ENCODE results near the gene KIF26A. TPM values are rescaled to one million over a fixed set of nuclear protein-coding genes. Genes with fewer than 3 reads are reported as not detected.

The KIF26A gene
- total RNA-seq, 1 donor from 2014 or later, result 1.4 TPM

DNA sequence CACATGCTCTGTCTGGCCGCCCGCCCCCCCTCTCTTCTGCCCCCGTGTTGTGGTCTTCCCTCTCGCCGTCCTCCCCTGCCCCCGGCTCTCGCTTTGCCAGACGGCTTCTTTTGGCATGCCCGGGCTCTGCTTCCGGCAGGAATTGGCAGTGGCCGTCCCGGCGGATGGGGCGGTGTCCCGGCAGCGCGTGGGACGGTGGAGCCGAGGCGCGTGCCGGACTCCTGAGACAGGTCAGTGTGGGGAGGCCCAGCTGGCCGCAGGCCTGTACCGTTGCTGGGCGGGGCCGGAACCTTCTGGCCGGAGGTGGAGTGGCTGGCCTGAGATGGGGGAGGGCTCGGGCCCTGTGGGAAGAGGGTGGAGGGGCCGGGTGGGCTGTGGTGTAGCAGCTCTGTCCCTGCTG is 17.1 kb downstream of the KIF26A start:
- no peak overlapping the region for H3K27ac ChIP-seq (ENCODE audit: low read depth, low read length)
- H3K9me3 ChIP-seq (ENCODE audit: insufficient read depth, low read depth, low read length), result no peaks in the 10 kb centered on the region
- Mint-ChIP-seq H3K27ac (ENCODE audit: unreplicated experiment) (no peak overlapping the region), H3K36me3 (ENCODE audit: low read depth, unreplicated experiment) (no peaks in the 10 kb centered on the region), H3K4me1 (ENCODE audit: low read depth, unreplicated experiment) (no peaks in the 10 kb centered on the region), H3K9me3 (ENCODE audit: unreplicated experiment) (no peaks in the 10 kb centered on the region), H3K27me3 (ENCODE audit: low read depth, unreplicated experiment) (no peaks in the 10 kb centered on the region), H3K4me3 (ENCODE audit: unreplicated experiment) (no peak overlapping the region)
- H3K4me2 ChIP-seq (ENCODE audit: low read length), result no peak overlapping the region
- H3K9ac ChIP-seq (ENCODE audit: low read length), result no peak overlapping the region
- no peaks in the 10 kb centered on the region for H3K36me3 ChIP-seq (ENCODE audit: insufficient read depth, low read length)
- no peak overlapping the region for H3K4me3 ChIP-seq (ENCODE audit: insufficient read depth, low read depth, low read length)
- no peaks in the 10 kb centered on the region for H4K20me1 ChIP-seq (ENCODE audit: insufficient read depth, low read length)
- H3K79me2 ChIP-seq (ENCODE audit: insufficient read depth, low read length), result no peaks in the 10 kb centered on the region
- H3K27me3 ChIP-seq (ENCODE audit: insufficient read depth, low read length), result no peaks in the 10 kb centered on the region
- no peak overlapping the region for H2AFZ ChIP-seq (ENCODE audit: low read depth, low read length)
- H3K4me1 ChIP-seq (ENCODE audit: insufficient read depth, low read length), result no peaks in the 10 kb centered on the region
- no peak for DNase-seq (ENCODE audit: low read depth)
- TF ChIP-seq EZH2 (IDR thresholded peaks at IDR 0.05; ENCODE audit: insufficient read depth, low read length) (no peak), CTCF (IDR thresholded peaks at IDR 0.05; ENCODE audit: insufficient read depth, low read depth, low read length) (no peak)
- no peak for FAIRE-seq

DNA sequence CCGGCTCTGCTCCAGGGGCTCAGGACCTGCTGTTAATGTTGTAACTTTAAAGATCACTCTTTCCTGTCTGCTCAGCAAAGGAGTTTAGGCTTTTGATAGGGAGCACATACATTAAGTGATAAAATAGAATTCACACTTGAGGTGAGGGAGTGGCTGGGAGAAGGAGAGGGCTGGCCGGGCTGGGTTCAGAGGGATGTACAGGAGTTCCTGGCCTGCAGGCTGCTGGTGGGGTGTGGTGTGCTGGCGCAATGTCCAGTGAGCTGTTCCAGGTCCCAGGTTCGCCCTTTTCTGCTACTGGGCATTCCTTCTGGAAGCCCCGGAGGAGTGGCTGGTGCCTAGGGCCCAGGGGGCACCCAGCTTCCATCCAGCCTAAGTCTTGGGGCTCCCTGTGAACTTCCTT is 17.8 kb downstream of the KIF26A start:
- no peaks in the 10 kb centered on the region for H3K9me3 ChIP-seq (ENCODE audit: insufficient read depth, low read depth, low read length)
- no peak overlapping the region for H3K27ac ChIP-seq (ENCODE audit: low read depth, low read length)
- no peaks in the 10 kb centered on the region for H3K27me3 Mint-ChIP-seq (ENCODE audit: low read depth, unreplicated experiment)
- H3K4me3 ChIP-seq (ENCODE audit: insufficient read depth, low read depth, low read length), result no peak overlapping the region
- H3K9ac ChIP-seq (ENCODE audit: low read length), result no peak overlapping the region
- H3K4me1 ChIP-seq (ENCODE audit: insufficient read depth, low read length), result no peaks in the 10 kb centered on the region
- no peaks in the 10 kb centered on the region for H3K27me3 ChIP-seq (ENCODE audit: insufficient read depth, low read length)
- H3K4me1 Mint-ChIP-seq (ENCODE audit: low read depth, unreplicated experiment), result no peaks in the 10 kb centered on the region
- no peak overlapping the region for H3K27ac Mint-ChIP-seq (ENCODE audit: unreplicated experiment)
- no peak overlapping the region for H3K4me2 ChIP-seq (ENCODE audit: low read length)
- no peaks in the 10 kb centered on the region for H4K20me1 ChIP-seq (ENCODE audit: insufficient read depth, low read length)
- H3K4me3 Mint-ChIP-seq (ENCODE audit: unreplicated experiment), result no peak overlapping the region
- DNase-seq (ENCODE audit: low read depth) (no peak), FAIRE-seq (no peak)
- no peaks in the 10 kb centered on the region for H3K9me3 Mint-ChIP-seq (ENCODE audit: unreplicated experiment)
- H3K36me3 ChIP-seq (ENCODE audit: insufficient read depth, low read length), result no peaks in the 10 kb centered on the region
- no peaks in the 10 kb centered on the region for H3K79me2 ChIP-seq (ENCODE audit: insufficient read depth, low read length)
- H3K36me3 Mint-ChIP-seq (ENCODE audit: low read depth, unreplicated experiment), result no peaks in the 10 kb centered on the region
- TF ChIP-seq CTCF (IDR thresholded peaks at IDR 0.05; ENCODE audit: insufficient read depth, low read depth, low read length) (no peak), EZH2 (IDR thresholded peaks at IDR 0.05; ENCODE audit: insufficient read depth, low read length) (no peak)
- H2AFZ ChIP-seq (ENCODE audit: low read depth, low read length), result no peak overlapping the region

DNA sequence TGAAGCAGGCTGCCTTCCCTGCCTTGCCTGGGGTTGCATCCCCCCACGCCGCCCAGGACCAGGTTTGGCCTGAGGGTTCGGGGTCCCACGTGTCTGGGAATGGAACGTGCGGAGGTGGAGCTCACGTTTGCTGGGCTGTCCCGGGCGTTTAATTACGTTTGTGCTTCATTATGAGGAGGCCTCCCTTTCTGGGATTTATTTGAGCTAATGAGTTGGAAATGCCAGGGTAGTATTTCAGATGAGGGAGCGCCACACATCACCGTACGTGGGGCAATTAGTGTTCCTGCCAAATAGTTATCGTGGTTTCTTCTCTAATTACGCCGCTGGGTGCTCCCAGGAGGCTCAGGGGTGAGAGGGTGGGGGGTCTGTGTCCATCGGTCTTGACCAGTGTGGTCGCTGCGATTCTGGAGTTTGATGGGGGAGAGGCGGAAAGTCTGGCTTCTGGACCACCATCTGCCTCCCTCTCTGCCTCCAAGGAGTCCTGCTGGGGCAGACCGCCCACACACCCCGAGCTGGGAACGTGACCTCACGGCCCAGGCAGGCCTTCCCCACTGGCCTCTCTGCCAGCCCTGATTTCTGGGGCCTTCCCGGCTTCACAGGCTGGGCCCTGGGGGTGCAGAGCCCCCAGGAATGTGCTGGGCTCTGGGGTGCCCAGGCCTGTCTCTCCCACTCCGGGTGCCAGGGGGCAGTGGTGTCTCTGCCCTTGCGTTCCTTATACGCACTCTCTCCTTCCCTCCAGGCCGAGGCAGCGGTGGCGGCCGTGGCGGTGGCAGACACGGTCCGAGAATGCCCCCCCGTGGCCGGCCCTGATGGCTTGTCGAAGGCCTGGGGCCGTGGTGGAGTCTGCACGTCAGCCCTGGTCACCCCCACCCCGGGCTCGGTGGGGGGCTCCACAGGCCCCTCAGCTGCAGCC is 18.9 kb downstream of the KIF26A start:
- H2AFZ ChIP-seq (ENCODE audit: low read depth, low read length), result no peak overlapping the region
- no peak overlapping the region for H3K27ac ChIP-seq (ENCODE audit: low read depth, low read length)
- Mint-ChIP-seq H3K4me1 (ENCODE audit: low read depth, unreplicated experiment) (no peaks in the 10 kb centered on the region), H3K4me3 (ENCODE audit: unreplicated experiment) (no peak overlapping the region), H3K36me3 (ENCODE audit: low read depth, unreplicated experiment) (no peaks in the 10 kb centered on the region), H3K27ac (ENCODE audit: unreplicated experiment) (no peak overlapping the region), H3K9me3 (ENCODE audit: unreplicated experiment) (no peaks in the 10 kb centered on the region), H3K27me3 (ENCODE audit: low read depth, unreplicated experiment) (no peaks in the 10 kb centered on the region)
- H4K20me1 ChIP-seq (ENCODE audit: insufficient read depth, low read length), result no peaks in the 10 kb centered on the region
- DNase-seq (ENCODE audit: low read depth) (no peak), FAIRE-seq (no peak)
- no peaks in the 10 kb centered on the region for H3K27me3 ChIP-seq (ENCODE audit: insufficient read depth, low read length)
- no peaks in the 10 kb centered on the region for H3K4me1 ChIP-seq (ENCODE audit: insufficient read depth, low read length)
- no peaks in the 10 kb centered on the region for H3K36me3 ChIP-seq (ENCODE audit: insufficient read depth, low read length)
- H3K4me3 ChIP-seq (ENCODE audit: insufficient read depth, low read depth, low read length), result no peak overlapping the region
- H3K79me2 ChIP-seq (ENCODE audit: insufficient read depth, low read length), result no peaks in the 10 kb centered on the region
- no peak overlapping the region for H3K4me2 ChIP-seq (ENCODE audit: low read length)
- no peak overlapping the region for H3K9ac ChIP-seq (ENCODE audit: low read length)
- TF ChIP-seq CTCF (IDR thresholded peaks at IDR 0.05; ENCODE audit: insufficient read depth, low read depth, low read length) (no peak), EZH2 (IDR thresholded peaks at IDR 0.05; ENCODE audit: insufficient read depth, low read length) (no peak)
- no peaks in the 10 kb centered on the region for H3K9me3 ChIP-seq (ENCODE audit: insufficient read depth, low read depth, low read length)

Measured in astrocyte (in vitro differentiated cells and primary cell).